Right lobe of liver (tissue), 4 donors: ENCODE results near the gene ZKSCAN4.

Experiments
- POLR2A ChIP-seq: fragments of 450-650 bp; IDR thresholded peaks from one replicate; pipeline ENCODE4 v1.6.1; 2017; ENCODE audit warnings: antibody characterized with exemption, mild to moderate bottlenecking
- TF ChIP-seq, protein P1 (sequence below), 4 donors: fragments of 200-600 bp in 3 of 4; fragments of 450-650 bp in 1 of 4; IDR thresholded peaks; one replicate each; pipeline versions ENCODE4 v1.5.1 to v1.8.0; 2016 to 2022; ENCODE audit warnings: antibody characterized with exemption in 4 of 4, mild to moderate bottlenecking in 2 of 4
- donor health status: DM: no; HTN: no; CAD: no.
- donor health status: DM: no; HTN: no; CAD: no.
- donor health status: DM: no; HTN: yes; CAD: no.

DNA sequence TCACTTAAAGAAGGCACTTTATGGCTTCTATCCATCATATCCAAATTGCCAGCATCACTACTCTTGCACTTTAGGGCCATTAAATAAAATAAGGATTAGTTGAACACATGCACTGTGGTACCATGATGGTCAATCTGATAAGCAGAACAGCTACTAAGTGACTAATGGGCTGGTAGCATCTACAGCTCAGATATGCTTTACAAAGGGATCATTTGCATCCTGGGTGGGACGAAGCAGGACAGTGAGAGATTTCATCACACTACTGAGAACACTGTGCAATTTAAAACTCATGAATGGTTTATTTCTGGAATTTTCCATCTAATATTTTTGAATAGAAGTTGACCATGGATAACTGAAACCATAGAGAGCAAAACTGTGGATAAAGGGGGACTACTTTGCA, 52.0 kb downstream of the ZKSCAN4 start:
- TF ChIP-seq, protein P1, sequence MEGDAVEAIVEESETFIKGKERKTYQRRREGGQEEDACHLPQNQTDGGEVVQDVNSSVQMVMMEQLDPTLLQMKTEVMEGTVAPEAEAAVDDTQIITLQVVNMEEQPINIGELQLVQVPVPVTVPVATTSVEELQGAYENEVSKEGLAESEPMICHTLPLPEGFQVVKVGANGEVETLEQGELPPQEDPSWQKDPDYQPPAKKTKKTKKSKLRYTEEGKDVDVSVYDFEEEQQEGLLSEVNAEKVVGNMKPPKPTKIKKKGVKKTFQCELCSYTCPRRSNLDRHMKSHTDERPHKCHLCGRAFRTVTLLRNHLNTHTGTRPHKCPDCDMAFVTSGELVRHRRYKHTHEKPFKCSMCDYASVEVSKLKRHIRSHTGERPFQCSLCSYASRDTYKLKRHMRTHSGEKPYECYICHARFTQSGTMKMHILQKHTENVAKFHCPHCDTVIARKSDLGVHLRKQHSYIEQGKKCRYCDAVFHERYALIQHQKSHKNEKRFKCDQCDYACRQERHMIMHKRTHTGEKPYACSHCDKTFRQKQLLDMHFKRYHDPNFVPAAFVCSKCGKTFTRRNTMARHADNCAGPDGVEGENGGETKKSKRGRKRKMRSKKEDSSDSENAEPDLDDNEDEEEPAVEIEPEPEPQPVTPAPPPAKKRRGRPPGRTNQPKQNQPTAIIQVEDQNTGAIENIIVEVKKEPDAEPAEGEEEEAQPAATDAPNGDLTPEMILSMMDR (IDR thresholded peaks at IDR 0.05), result no peak
- no peak for TF ChIP-seq POLR2A
